WI38 (cell line): ENCODE results near the gene PTPRC.

Experiments
- H3K4me3 ChIP-seq: 2 replicates; pipeline ENCODE4 v1.5.1; 2011; ENCODE audit warnings: low read depth, mild to moderate bottlenecking, control low read depth, low read length
- TF ChIP-seq, protein P1 (sequence below): IDR thresholded peaks from 2 replicates; pipeline ENCODE4 v1.5.1; 2012; ENCODE audit warnings: low read depth, mild to moderate bottlenecking, control low read depth, low read length

The PTPRC gene

DNA sequence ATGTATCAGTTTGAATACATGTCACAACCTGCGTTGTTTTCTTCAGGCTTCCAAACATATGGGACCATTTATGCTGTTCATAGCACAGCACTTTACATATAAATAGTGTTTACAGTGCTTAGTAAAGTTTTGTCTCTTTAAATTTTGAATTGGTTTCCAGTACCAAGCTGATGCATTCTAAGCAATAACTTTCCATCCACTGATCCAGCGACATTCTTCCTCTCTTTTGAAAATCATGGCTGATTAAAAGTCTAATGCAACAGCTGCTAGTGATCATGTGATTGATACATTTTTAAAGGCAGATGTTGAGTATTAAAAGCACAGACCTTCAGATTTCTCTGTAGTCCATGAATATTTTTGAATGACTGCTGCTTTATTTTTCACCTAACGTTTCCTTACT, 154.9 kb downstream of the PTPRC start:
- TF ChIP-seq, protein P1, sequence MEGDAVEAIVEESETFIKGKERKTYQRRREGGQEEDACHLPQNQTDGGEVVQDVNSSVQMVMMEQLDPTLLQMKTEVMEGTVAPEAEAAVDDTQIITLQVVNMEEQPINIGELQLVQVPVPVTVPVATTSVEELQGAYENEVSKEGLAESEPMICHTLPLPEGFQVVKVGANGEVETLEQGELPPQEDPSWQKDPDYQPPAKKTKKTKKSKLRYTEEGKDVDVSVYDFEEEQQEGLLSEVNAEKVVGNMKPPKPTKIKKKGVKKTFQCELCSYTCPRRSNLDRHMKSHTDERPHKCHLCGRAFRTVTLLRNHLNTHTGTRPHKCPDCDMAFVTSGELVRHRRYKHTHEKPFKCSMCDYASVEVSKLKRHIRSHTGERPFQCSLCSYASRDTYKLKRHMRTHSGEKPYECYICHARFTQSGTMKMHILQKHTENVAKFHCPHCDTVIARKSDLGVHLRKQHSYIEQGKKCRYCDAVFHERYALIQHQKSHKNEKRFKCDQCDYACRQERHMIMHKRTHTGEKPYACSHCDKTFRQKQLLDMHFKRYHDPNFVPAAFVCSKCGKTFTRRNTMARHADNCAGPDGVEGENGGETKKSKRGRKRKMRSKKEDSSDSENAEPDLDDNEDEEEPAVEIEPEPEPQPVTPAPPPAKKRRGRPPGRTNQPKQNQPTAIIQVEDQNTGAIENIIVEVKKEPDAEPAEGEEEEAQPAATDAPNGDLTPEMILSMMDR, result no peak
- H3K4me3 ChIP-seq, result no peak overlapping the region

DNA sequence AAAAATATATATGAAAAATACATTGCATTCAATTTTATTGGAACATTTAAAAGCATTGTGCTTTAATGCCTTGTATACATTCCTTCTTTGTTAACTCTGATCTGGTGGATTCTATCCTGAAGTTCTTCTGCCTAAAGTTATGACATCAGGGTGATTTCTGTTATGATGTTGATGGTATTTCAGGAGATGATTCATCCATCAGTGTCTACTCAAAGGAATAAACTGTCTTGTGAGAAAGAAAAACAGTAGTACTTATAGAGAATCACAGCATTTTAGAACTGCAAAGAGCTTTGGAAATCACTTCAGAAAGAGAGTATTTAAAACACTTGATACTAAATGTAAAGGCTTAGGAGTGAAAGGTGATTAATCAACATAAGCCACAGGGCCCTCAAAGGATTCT, 155.7 kb downstream of the PTPRC start:
- TF ChIP-seq, protein P1, result no peak
- H3K4me3 ChIP-seq, result no peak overlapping the region

DNA sequence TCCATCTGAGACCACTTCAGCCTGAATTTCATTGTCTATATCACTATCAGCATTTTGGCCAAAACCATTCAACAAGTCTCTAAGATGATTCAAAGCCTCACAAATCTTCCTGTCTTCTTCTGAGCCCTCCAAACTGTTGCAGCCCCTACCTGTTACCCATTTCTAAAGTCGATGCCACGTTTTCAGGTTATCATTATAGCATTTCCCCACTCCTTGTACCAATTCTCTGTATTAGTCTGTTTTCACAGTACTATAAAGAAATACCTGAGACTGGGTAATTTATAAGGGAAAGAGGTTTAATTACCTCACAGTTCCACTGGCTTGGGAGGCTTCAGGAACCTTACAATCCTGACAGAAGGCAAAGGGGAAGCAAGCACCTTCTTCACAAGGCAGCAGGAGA, 158.8 kb downstream of the PTPRC start:
- no peak overlapping the region for H3K4me3 ChIP-seq
- TF ChIP-seq, protein P1, result no peak

DNA sequence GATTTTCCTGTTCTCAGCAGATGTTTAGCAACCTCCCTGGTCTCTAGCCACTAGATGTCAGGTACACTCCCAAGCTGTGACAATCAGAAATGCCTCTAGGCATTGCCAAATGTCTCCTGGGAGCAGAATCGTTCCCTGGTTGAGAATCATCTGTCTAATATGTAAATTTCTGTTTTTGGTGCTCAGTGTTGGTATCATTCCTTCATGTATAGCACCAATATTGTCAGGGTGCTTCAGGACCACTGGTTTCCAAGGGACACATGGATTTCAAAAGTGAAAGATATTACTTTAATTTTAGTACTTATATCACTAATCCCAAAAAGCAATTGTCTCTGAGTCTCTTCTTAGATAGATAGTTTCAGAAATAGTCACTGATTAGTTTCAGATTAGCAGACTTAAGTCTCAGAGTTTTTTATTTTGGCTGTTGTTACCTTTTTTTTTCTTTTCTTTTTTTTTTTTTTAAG, 160.1 kb downstream of the PTPRC start:
- no peak overlapping the region for H3K4me3 ChIP-seq
- TF ChIP-seq, protein P1, result no peak

DNA sequence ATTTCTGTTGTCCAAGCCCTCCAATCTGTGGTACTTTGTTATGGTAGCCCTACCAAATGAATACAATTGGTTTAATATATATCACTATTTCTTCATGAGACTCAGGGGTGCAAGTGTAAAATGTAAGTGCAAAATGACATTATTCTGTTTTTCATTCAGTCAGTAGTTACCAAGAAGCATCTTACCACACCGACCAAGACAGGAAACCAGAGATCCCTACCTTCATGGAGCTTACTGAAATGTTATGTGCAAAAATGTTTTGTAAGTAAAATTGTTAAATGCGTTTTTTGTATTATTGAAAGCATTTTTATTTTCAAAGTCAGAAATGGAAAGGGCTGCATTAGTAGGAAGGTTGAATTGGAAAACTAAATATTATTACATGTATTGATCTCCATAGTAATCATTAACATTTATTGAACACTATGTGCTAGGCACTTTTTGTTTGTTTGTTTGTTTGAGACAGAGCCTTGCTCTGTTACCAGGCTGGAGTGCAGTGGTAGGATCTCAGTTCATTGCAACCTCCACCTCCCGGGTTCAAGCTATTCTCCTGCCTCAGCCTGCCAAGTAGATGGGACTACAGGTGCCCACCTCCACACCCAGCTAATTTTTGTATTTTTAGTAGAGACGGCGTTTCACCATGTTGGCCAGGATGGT, 166.8 kb downstream of the PTPRC start:
- TF ChIP-seq, protein P1, result no peak

DNA sequence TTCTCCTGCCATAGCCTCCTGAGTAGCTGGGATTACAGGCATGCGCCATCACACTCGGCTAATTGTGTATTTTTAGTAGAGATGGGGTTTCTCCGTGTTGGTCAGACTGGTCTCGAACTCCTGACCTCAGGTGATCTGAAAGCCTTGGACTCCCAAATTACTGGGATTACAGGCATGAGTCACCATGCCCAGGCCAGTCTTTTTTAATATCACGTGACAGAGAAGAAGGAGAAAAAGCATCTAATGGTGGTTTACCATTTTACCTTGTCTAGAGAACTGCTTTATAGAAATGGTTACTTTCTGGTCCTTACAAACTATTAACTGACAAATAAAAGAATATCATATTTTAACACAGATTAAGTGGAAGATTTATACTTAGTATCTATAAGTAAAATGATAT, 168.0 kb downstream of the PTPRC start:
- H3K4me3 ChIP-seq, result no peak overlapping the region
- TF ChIP-seq, protein P1, result no peak

More for the DNA sequence above, 166.8 kb downstream of the PTPRC start:
- no peak overlapping the region for H3K4me3 ChIP-seq
